Measurements from ENCODE around the gene SHF.

Gene SHF

GRCh38 chr15:45221053-45221599, 33.4 kb upstream of the SHF start:
- Histone ChIP-seq H3K4me3 (ENCODE audit: low read depth, low read length) (no peak overlapping the region), H3K27ac (no peak overlapping the region), H3K9me3 (ENCODE audit: severe bottlenecking) (no peaks in the 10 kb centered on the region), H3K27me3 (ENCODE audit: insufficient read depth, low read depth, severe bottlenecking) (no peaks in the 10 kb centered on the region), H3K36me3 (no peaks in the 10 kb centered on the region)
- no peak for DNase-seq
- TF ChIP-seq CTCF (IDR thresholded peaks at IDR 0.05; ENCODE audit: low read depth, low read length) = no peak

- Histone ChIP-seq H3K9me3 (ENCODE audit: severe bottlenecking) (no peaks in the 10 kb centered on the region), H3K27ac (no peak overlapping the region), H3K27me3 (ENCODE audit: insufficient read depth, low read depth, severe bottlenecking) (no peaks in the 10 kb centered on the region), H3K36me3 (no peaks in the 10 kb centered on the region), H3K4me3 (ENCODE audit: low read depth, low read length) (no peak overlapping the region)
- TF ChIP-seq CTCF (IDR thresholded peaks at IDR 0.05; ENCODE audit: low read depth, low read length) = no peak
- no peak for DNase-seq
Observed at GRCh38 chr15:45212493-45212892, 24.7 kb upstream of the SHF start.

- Histone ChIP-seq H3K27me3 (ENCODE audit: insufficient read depth, low read depth, severe bottlenecking) (no peaks in the 10 kb centered on the region), H3K4me3 (ENCODE audit: low read depth, low read length) (no peak overlapping the region), H3K9me3 (ENCODE audit: severe bottlenecking) (no peaks in the 10 kb centered on the region), H3K36me3 (no peaks in the 10 kb centered on the region), H3K27ac (no peak overlapping the region)
- DNase-seq = peak; percentile 76
- peak; percentile 95 for TF ChIP-seq CTCF (IDR thresholded peaks at IDR 0.05; ENCODE audit: low read depth, low read length)
Observed at GRCh38 chr15:45205192-45205591, 17.4 kb upstream of the SHF start.

- DNase-seq = no peak
- Histone ChIP-seq H3K27ac (no peak overlapping the region), H3K27me3 (ENCODE audit: insufficient read depth, low read depth, severe bottlenecking) (no peaks in the 10 kb centered on the region), H3K4me3 (ENCODE audit: low read depth, low read length) (no peak overlapping the region), H3K36me3 (no peaks in the 10 kb centered on the region), H3K9me3 (ENCODE audit: severe bottlenecking) (no peaks in the 10 kb centered on the region)
- no peak for TF ChIP-seq CTCF (IDR thresholded peaks at IDR 0.05; ENCODE audit: low read depth, low read length)
Observed at GRCh38 chr15:45203182-45203581, 15.4 kb upstream of the SHF start.

GRCh38 chr15:45201869-45202268, 14.1 kb upstream of the SHF start:
- Histone ChIP-seq H3K9me3 (ENCODE audit: severe bottlenecking) (no peaks in the 10 kb centered on the region), H3K4me3 (ENCODE audit: low read depth, low read length) (no peak overlapping the region), H3K27me3 (ENCODE audit: insufficient read depth, low read depth, severe bottlenecking) (no peaks in the 10 kb centered on the region), H3K27ac (no peak overlapping the region), H3K36me3 (no peaks in the 10 kb centered on the region)
- TF ChIP-seq CTCF (IDR thresholded peaks at IDR 0.05; ENCODE audit: low read depth, low read length) = no peak
- peak; percentile 18 for DNase-seq

GRCh38 chr15:45201557-45201859, 13.7 kb upstream of the SHF start:
- Histone ChIP-seq H3K9me3 (ENCODE audit: severe bottlenecking) (no peaks in the 10 kb centered on the region), H3K27me3 (ENCODE audit: insufficient read depth, low read depth, severe bottlenecking) (no peaks in the 10 kb centered on the region), H3K4me3 (ENCODE audit: low read depth, low read length) (no peak overlapping the region), H3K36me3 (no peaks in the 10 kb centered on the region), H3K27ac (no peak overlapping the region)
- DNase-seq = no peak
- no peak for TF ChIP-seq CTCF (IDR thresholded peaks at IDR 0.05; ENCODE audit: low read depth, low read length)
